ENCODE data around the gene DLG2. TPM values are rescaled to one million over a fixed set of nuclear protein-coding genes. Genes with fewer than 3 reads are reported as not detected.

Gene DLG2
- total and polyA plus RNA-seq, 2 of the 4 experiments (the other 2 are of a cell fraction), result 0.31 to 0.36 TPM

DNA sequence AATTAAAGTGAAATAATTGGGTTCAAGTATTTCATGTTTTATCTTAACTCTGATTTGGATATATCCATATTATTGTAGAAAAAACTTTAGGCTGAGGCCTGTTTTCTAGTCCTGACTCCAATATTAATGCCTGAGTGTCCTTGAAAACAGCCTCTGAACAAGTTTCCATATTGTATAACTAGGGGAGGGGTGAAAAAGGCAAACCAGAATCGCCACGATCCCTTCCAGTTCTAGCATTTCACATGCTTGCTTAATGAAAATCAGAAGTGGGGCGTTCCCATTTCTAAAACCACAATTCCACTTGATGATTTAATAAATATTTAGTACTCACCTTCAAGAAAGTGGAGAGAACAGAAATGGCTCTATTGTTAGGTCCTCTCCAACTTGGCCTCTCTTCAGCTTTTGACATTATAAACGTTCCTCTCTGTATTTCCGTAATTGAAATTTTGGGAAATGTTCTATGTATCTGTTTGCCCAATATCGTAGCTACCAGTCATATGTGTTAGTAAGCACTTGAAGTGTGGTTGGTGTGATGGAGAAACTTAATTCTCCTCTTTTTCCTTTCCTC is 1779.6 kb downstream of the DLG2 start:
- Histone ChIP-seq H3K4me1 (ENCODE audit: control insufficient read depth, insufficient read depth, low read length) (no peaks in the 10 kb centered on the region), H2BK20ac (ENCODE audit: low read depth, low read length) (no peak overlapping the region), H3K27ac (ENCODE audit: insufficient read depth, low read length) (no peak overlapping the region), H4K5ac (ENCODE audit: low read depth, low read length) (no peak overlapping the region), H2AK5ac (ENCODE audit: low read depth, low read length) (no peak overlapping the region), H3K9me3 (ENCODE audit: control insufficient read depth, insufficient read depth, low read length) (no peaks in the 10 kb centered on the region), H3K9ac (ENCODE audit: low read depth, low read length) (no peak overlapping the region), H3K27me3 (ENCODE audit: control insufficient read depth, insufficient read depth, low read length) (peaks cover 2% of the 10 kb centered on the region; the same call in 1 of the 2 replicates), H3K56ac (ENCODE audit: extremely low read depth, insufficient read depth, low read length) (no peak overlapping the region), H3K36me3 (ENCODE audit: control insufficient read depth, insufficient read depth, low read length) (no peaks in the 10 kb centered on the region), H4K20me1 (ENCODE audit: insufficient read depth, low read length) (no peaks in the 10 kb centered on the region), H3K4me3 (ENCODE audit: insufficient read depth, low read depth, low read length) (no peak overlapping the region), H2AK9ac (replicated peaks; ENCODE audit: low read depth, low read length, poor library complexity) (no peak overlapping the region), H3K79me1 (ENCODE audit: low read depth in 1 of 2, low read length in 2 of 2) (no peaks in the 10 kb centered on the region), H3K9me1 (ENCODE audit: insufficient read depth, low read length) (no peaks in the 10 kb centered on the region), H4K91ac (ENCODE audit: insufficient read depth, low read depth, low read length) (no peak overlapping the region), H3K4me2 (ENCODE audit: low read depth, low read length) (no peak overlapping the region), H2BK15ac (ENCODE audit: low read depth, low read length) (no peak overlapping the region), H2AFZ (replicated peaks; ENCODE audit: low read length, poor library complexity) (no peak overlapping the region), H2BK120ac (ENCODE audit: low read depth, low read length) (no peak overlapping the region), H4K8ac (ENCODE audit: low read depth in 2 of 2, low read length in 2 of 2) (no peak overlapping the region), H3K23ac (ENCODE audit: low read depth, low read length) (no peak overlapping the region), H3K4ac (ENCODE audit: low read depth, low read length) (no peak overlapping the region), H3K14ac (replicated peaks; ENCODE audit: low read depth, low read length) (no peak overlapping the region), H3K18ac (ENCODE audit: low read depth, low read length) (no peak overlapping the region), H2BK5ac (ENCODE audit: low read depth, low read length, poor library complexity, severe bottlenecking) (no peak overlapping the region)
- intact Hi-C loops (cut with micrococcal nuclease), result no loop called here
- no peak for DNase-seq
- TF ChIP-seq NFE2L2 (IDR thresholded peaks at IDR 0.05; ENCODE audit: low read depth, low read length), result no peak
- TF ChIP-seq POLR2A (IDR thresholded peaks at IDR 0.05; ENCODE audit: low read depth, low read length), result no peak
- no peak for TF ChIP-seq CHD1 (IDR thresholded peaks at IDR 0.05; ENCODE audit: low read depth, low read length)
- TF ChIP-seq, protein P1, sequence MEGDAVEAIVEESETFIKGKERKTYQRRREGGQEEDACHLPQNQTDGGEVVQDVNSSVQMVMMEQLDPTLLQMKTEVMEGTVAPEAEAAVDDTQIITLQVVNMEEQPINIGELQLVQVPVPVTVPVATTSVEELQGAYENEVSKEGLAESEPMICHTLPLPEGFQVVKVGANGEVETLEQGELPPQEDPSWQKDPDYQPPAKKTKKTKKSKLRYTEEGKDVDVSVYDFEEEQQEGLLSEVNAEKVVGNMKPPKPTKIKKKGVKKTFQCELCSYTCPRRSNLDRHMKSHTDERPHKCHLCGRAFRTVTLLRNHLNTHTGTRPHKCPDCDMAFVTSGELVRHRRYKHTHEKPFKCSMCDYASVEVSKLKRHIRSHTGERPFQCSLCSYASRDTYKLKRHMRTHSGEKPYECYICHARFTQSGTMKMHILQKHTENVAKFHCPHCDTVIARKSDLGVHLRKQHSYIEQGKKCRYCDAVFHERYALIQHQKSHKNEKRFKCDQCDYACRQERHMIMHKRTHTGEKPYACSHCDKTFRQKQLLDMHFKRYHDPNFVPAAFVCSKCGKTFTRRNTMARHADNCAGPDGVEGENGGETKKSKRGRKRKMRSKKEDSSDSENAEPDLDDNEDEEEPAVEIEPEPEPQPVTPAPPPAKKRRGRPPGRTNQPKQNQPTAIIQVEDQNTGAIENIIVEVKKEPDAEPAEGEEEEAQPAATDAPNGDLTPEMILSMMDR (conservative IDR thresholded peaks at IDR 0.05; ENCODE audit: low read depth, low read length), result no peak
- no peak for TF ChIP-seq RFX5 (IDR thresholded peaks at IDR 0.05; ENCODE audit: low read depth, low read length)
- TF ChIP-seq MAFK (IDR thresholded peaks at IDR 0.05; ENCODE audit: low read depth, low read length), result no peak
- TF ChIP-seq, protein P2, sequence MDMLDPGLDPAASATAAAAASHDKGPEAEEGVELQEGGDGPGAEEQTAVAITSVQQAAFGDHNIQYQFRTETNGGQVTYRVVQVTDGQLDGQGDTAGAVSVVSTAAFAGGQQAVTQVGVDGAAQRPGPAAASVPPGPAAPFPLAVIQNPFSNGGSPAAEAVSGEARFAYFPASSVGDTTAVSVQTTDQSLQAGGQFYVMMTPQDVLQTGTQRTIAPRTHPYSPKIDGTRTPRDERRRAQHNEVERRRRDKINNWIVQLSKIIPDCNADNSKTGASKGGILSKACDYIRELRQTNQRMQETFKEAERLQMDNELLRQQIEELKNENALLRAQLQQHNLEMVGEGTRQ (IDR thresholded peaks at IDR 0.05; ENCODE audit: low read depth, low read length), result no peak
- no peak for TF ChIP-seq BHLHE40 (IDR thresholded peaks at IDR 0.05; ENCODE audit: low read depth, low read length)
- TF ChIP-seq SMC3 (IDR thresholded peaks at IDR 0.05; ENCODE audit: low read depth, low read length), result no peak
- no peak for TF ChIP-seq RCOR1 (IDR thresholded peaks at IDR 0.05; ENCODE audit: insufficient replicate concordance, low read length)
- TF ChIP-seq RAD21 (IDR thresholded peaks at IDR 0.05; ENCODE audit: low read length), result no peak
- TF ChIP-seq MAZ (IDR thresholded peaks at IDR 0.05; ENCODE audit: borderline replicate concordance, low read depth, low read length), result no peak
- TF ChIP-seq, protein P3, sequence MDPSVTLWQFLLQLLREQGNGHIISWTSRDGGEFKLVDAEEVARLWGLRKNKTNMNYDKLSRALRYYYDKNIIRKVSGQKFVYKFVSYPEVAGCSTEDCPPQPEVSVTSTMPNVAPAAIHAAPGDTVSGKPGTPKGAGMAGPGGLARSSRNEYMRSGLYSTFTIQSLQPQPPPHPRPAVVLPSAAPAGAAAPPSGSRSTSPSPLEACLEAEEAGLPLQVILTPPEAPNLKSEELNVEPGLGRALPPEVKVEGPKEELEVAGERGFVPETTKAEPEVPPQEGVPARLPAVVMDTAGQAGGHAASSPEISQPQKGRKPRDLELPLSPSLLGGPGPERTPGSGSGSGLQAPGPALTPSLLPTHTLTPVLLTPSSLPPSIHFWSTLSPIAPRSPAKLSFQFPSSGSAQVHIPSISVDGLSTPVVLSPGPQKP (IDR thresholded peaks at IDR 0.05; ENCODE audit: borderline replicate concordance, low read depth, low read length), result no peak
- no peak for TF ChIP-seq CEBPB (IDR thresholded peaks at IDR 0.05; ENCODE audit: low read depth, low read length)
- no peak for TF ChIP-seq MXI1 (IDR thresholded peaks at IDR 0.05; ENCODE audit: borderline replicate concordance, low read depth, low read length)
- no peak for ATAC-seq (ENCODE audit: low read depth)
- dilution Hi-C loops (cut with HindIII; ENCODE audit: low sequenced_read_pairs, unreplicated experiment), result no loop called here
- no CpG with 5 or more reads among the region's 6 CpGs for WGBS, 2 experiments (ENCODE audit: extremely low coverage in 2 of 2, insufficient read length in 1 of 2)
- POLR2A ChIA-PET (ENCODE audit: unreplicated experiment), result no interaction called here
- in situ Hi-C loops (cut with MboI; ENCODE audit: low sequenced_read_pairs), result loop anchor here (25.0 kb wide), 1 partner anchor 1740 kb away; no protein-coding TSS in a partner anchor
- BruUV-seq (replicated peaks), result no TSS peak
- CTCF ChIA-PET, result interaction anchor here (1.8 kb wide), 1 partner anchor 11 kb away, joined by 6 read pairs; no protein-coding TSS in a partner anchor

All from IMR-90 (cell line).